ENCODE results near the gene SDSL.

SDSL gene

GRCh38 chr12:113469949-113470743, 48.0 kb downstream of the SDSL start:
- no peak for DNase-seq

DNA sequence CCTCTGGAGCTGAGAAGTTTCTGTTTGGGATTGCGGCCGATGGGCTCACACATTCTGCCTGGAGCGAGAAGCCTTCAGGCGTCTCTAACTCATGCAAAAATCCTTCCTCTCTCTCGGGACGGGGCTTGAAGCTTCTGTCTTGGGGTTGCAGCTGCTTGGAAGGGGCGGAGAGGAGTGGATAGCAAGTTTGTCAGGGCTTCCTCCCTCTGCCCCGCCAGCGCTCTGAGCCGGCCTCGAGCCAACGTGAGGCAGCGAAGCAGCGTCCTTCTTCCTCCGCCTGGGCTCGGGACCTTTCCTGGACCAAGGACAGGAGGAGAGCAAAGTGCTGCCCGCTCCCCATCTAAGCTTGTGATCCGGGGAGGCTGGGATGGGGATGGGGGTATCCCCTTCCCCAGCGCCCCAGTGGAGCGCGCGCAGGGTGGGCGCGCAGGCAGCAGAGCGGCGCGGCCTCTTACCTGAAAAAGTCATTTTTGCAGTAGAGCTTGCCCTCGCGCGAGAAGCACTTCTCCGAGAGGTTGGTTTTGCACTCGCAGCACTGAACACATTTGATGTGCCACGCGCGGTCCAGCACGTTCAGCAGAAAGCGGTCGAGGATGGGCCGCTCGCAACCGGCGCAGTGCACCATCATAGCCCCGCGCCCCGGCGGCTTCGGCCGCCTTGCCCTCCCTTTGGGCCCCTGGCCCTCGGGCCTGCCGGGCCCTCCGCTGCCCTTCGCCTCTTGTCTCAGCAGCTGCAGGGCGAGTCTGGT, 48.9 kb downstream of the SDSL start:
- DNase-seq: no peak

DNA sequence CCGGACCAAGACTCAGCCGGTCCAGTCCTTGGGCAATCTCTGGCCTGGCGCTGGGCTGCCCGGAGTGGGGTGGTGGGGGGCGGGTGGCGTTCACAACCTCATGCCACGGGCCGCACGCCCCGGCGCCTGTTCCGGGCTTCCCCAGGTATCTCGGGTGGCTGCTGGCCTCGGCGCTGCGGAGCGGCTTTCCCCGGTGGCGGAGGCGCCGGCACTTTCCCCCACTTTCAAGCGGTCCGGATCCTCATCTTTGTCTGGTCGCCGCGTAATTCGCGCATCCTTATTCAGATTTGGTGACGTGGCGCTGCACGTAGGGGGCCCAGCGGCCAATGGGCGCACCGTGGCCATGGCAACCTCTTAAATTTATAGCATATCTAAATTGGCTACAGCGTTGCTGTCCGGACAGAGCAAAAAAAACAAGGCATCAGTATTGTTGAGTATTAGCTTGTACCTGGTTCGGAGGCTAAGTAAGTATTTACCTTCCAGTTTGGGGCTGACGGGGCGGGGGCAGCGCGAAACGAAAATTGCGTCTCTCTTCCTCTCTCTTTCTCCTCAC, 49.5 kb downstream of the SDSL start, which contains the start of gene LHX5:
LHX5 (minus strand) TSS at position 253 of the 553 bp plus-strand sequence. CDS start 373 bp downstream, outside the sequence.
- no peak for DNase-seq

DNA sequence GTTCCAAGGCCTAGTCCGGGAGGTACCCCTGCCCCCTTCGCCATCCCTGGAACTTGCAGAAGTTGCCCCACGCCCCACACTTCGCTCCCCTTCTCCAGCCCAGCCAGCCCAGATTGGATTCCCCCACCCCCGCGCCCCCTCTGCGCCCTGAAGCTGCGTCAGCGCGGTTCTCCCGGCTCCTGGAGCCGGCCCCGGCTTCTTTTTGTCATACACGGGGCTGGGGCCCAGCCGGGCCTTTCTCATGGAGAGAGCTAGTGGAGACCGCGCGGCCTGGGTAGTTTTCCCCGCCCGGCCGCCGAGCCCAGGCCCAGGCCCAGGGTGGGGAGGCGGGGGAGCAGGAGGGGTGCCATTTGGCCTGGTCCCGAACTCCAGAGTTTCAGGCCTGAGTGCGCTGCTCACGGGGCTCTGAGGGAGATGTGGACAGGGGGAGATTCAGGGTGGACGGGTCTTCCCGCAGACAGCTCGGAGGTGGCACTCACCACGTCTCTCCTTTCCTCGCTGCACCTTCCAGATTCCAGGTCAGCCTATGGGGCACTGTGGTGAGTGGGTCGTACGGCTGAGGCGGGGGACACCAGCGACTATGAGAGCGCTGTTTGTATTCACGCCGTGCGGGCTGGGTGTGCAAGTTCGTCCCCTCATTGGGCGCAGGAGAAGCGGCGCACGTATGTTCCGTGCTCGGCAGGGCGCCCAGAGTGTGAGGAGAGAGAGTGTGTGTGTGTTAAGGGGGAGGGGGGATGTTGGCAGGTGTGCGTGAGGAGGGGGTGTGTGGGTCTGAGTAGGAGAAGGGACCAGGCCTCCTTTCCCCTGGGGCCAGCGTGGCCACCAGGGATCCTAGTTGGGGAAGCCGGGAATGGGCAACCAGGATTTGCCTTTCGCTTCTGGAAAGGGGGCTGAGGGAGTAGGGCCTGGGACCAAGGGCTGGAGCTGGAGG, 50.3 kb downstream of the SDSL start:
- DNase-seq: no peak

GRCh38 chr12:113473400-113473799, 51.2 kb downstream of the SDSL start:
- no peak for DNase-seq

DNA sequence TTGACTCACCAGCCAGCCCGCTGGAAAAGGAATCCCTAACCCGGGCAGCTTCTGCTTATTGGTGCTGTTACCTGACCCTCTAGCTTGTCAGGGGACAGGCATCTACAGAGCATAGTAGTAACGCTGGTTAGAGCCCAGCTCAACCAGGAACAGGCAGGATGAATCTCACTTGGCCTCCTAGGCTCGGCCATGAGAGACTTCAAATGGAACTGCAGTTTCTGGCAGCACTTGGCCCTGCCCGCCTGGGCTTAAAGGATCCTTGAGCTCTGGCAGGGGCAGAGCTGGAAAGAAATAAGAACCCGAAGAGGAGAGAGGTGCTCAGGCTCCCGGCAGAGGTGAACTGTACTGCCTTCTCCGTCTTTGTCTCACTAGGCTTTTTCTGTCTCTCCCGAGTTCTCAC, 51.8 kb downstream of the SDSL start:
- no peak for DNase-seq

DNA sequence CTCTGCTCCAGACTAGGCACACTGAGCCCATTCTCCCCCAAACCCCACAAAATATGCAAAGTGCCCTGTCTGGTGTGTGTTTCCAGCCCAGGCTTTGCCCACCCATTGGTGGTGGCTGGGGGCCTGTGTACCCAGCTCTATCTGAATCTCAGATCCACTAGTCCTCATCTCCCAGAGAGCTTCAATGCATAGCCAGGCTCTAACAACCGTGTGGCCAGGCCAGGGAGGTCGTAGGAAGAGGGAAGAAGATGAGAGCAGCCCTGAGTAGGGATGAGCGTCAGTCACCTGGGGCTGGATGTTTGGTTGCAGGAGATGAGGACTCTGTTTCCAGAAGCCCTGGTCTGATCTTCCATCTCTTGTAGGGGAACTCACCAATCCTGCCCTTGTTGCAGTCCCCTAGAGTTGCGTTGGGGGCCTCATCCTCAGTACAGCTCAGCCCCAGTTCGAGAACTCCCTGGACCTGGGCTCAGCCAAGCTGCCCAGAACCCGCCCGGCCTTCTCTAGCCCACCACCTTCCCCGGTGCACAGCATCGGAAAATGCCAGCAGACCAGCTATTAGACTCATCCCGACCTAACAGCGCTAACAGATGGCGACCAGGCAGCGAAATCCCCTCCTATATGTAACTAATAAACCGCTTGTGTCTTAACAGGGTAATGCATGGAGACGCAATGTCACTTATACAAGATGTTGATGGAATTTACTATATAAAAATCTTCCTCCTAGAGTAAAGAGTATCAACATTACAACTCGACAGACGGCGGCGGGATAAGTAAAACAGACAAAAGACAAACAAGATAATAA, 52.7 kb downstream of the SDSL start:
- DNase-seq: no peak

DNA sequence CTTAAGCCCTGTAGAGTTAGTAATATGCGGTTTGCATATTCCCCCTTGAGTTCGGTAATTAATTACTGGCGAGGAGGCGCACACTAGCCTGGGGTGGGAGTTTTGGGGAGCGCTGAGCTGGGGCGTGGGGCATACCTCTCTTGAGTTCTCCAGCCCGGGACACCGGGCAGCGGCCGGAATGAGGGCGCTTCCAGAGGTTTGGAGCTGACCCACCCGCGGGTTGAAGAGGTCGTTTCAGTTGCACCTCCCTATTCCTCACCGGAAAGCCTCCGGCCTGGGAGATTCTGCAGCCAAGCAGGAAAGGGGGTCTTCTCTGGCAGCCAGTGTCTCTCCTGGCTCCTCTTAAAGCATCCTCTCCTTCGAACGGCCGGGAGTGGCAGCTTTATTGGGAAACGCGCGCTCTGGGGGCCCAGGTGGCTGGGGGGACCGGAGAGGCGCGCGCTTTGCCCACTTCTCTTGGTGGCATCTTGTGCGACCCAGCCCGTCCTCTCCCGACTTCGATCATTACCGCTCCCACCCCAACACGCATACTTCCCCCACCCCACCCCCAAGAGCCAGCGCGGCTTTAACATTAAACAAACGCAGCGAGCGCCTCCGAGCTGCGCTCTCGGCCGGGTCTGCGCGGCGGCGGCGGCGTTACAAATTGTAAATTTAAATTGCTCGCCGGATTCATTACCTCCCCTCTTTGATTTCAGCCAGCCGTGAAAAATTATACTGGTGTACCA, 53.4 kb downstream of the SDSL start:
- DNase-seq: no peak

- DNase-seq: no peak
Measured at GRCh38 chr12:113476176-113476986, 54.2 kb downstream of the SDSL start.

DNA sequence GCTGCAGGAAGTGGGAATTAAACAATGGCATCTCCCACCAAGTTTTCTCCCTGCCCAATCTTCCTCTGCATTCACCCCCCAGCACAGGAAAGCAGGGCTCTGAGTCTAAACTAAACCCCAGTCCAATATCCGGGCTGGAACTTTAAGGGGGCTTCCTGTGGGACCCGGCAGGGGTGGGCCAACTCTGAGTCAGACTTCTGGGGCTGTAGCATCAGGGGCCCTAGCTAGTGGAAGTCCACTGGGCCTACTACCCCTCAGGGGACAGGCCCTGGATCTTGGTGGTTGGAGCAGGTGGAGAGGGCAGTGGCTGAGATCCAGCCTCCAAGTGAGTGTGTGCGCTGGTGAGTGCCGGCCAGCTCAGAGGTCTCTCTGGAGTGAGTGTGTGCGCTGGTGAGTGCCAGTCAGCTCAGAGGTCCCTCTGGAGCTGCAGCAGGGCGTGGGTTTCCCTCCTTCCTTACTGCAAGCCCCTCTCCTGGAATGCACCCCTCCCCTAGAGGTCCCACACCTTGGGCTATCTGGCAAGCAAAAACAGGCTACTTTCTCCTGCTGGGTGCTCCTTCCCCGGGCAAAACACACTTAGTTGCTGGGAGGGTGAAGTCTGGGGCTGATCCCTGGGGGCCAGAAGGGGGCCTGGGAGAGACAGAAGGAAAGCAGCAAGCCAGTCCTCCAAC, 55.1 kb downstream of the SDSL start:
- DNase-seq: no peak

- DNase-seq: no peak
Measured at GRCh38 chr12:113477842-113478215, 55.6 kb downstream of the SDSL start.

DNA sequence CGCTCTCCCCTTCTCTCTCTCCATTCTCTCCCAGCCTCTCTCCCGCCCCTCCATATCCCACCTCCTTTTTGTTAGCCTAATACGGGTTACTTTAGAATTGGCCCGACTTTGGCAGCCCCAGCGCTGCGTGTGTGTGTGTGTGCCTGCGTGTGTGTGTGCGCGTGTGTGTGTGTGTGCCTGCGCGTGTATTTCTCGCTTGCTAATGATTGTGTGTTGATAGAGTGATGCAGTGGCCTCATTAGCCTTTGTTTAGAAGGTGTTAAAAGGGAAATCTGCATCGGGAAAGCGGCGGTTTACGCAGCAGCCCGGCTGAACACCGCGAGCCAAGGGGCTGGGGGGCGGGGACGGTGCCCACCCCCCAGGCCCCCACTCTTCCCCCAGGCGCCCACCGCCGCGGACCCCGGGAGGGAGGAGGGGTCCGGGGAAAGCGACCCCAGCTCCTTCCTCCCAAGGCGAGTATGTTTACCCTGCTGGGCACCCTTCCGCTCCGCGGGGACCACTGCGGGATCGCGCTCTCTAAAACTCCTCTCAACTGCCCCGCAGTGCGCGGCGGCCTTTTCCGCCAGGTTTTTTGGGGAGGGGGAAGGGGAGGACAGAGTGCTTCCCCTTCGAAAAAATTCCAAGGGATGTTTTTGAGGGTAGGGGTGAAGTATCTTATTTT, 56.3 kb downstream of the SDSL start:
- DNase-seq: no peak

DNA sequence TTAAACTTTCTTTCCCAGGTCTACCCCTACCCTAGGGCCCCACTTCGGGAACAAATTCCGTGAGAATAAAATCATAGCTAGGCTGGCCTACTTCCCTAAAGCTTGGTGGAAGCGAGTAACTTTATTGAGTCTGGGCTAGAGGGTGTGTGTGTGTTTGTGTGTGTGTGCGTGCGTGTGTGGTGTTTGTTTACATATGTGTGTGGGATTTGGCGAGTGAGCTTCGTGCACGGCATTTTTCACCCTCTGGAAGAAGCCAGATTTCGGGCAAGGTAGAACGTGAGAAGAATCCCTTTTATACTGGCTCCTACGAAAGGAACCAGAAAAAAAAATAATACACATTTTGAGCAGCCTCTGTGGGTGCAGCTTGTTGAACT, 57.0 kb downstream of the SDSL start:
- DNase-seq: no peak

- DNase-seq: peak; percentile 2
Measured at GRCh38 chr12:113479590-113480335, 57.6 kb downstream of the SDSL start.

DNA sequence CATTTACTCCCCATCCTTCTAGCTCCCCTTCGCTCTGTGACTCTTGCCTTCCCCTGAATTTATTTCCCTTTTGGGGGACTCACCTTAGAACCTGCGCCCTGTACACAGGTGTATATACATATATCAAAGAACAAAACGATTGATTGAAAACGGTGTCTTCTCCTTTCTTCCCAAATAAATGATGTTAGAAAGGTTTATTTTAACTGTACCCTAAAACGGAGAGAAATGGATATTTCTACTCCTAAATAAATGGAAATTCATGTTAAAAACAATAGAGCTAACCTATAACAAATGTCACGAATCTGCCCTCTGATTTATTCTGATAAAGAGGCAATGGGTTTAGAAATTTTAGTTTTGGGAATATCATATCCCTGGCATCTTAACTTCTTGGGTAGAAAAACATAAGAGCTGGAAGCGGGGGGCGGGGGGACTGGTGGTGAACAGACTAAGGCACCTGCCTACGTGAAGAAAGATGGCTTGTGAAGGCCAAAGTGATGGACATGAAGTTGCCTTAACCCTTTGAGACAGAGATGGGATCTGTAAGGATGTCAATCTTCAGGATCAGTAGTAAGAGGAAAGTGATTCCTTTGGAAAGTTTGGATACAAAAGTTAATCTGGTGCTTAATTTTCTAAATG, 58.3 kb downstream of the SDSL start:
- DNase-seq: no peak

DNA sequence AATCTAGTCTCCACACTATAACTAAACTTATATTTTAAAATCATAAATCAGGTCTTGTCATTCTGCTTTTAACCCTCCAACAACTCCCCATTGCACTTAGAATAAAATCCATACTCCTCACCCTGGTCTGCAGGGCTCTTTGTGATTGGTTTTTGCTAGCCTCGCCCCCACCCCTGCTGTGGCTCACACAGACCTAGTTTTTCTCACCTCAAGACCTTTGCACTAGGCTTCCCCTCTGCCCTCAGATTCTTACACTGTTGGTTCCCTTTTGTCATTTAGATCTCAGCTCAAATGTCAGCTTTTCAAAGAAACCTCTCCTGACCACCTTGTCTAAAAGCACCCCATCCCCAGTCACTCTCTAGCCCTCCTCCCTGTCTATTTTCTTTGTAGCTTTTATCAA, 60.2 kb downstream of the SDSL start:
- no peak for DNase-seq

GRCh38 chr12:113485330-113485729, 63.1 kb downstream of the SDSL start:
- DNase-seq: no peak

GRCh38 chr12:113486722-113487121, 64.5 kb downstream of the SDSL start:
- no peak for DNase-seq

Measured in activated effector memory CD4-positive, alpha-beta T cell treated with Interleukin-2 at 50 U/mL for 16 hours (primary cell).